HUES48 (cell line): ENCODE data around the gene SDK2.

ENCODE experiments used
- H3K27ac ChIP-seq: one replicate; pipeline ENCODE4 v1.7.0; 2013; ENCODE audit warnings: low read depth, low read length, inconsistent platforms
- H3K27me3 ChIP-seq: 2 replicates; pipeline ENCODE4 v1.6.1; 2013; ENCODE audit warnings: mild to moderate bottlenecking, low read length; ENCODE audit not compliant: control insufficient read depth, insufficient read depth
- H3K36me3 ChIP-seq: 2 replicates; pipeline ENCODE4 v1.6.1; 2013; ENCODE audit warnings: low read length; ENCODE audit not compliant: control insufficient read depth, insufficient read depth
- H3K4me1 ChIP-seq: 2 replicates; pipeline ENCODE4 v1.6.1; 2013; ENCODE audit warnings: mild to moderate bottlenecking, low read length; ENCODE audit not compliant: control insufficient read depth, insufficient read depth
- H3K4me3 ChIP-seq: 2 replicates; pipeline ENCODE4 v1.5.1; 2013; ENCODE audit warnings: mild to moderate bottlenecking, low read depth, low read length
- H3K9ac ChIP-seq: 2 replicates; pipeline ENCODE4 v1.6.1; 2013; ENCODE audit warnings: mild to moderate bottlenecking, low read depth, low read length, moderate library complexity
- H3K9me3 ChIP-seq: 2 replicates; pipeline ENCODE4 v1.6.1; 2013; ENCODE audit warnings: low read length; ENCODE audit not compliant: control insufficient read depth, insufficient read depth

The SDK2 gene

GRCh38 chr17:73594025-73594424 lies 50.2 kb downstream of the SDK2 start:
- no peak overlapping the region for H3K4me3 ChIP-seq
- no peak overlapping the region for H3K27ac ChIP-seq
- H3K9me3 ChIP-seq = no peaks in the 10 kb centered on the region
- peaks cover 16% of the 10 kb centered on the region; the same call in 1 of the 2 replicates for H3K4me1 ChIP-seq
- H3K36me3 ChIP-seq = no peaks in the 10 kb centered on the region
- no peak overlapping the region for H3K9ac ChIP-seq
- no peaks in the 10 kb centered on the region for H3K27me3 ChIP-seq

DNA sequence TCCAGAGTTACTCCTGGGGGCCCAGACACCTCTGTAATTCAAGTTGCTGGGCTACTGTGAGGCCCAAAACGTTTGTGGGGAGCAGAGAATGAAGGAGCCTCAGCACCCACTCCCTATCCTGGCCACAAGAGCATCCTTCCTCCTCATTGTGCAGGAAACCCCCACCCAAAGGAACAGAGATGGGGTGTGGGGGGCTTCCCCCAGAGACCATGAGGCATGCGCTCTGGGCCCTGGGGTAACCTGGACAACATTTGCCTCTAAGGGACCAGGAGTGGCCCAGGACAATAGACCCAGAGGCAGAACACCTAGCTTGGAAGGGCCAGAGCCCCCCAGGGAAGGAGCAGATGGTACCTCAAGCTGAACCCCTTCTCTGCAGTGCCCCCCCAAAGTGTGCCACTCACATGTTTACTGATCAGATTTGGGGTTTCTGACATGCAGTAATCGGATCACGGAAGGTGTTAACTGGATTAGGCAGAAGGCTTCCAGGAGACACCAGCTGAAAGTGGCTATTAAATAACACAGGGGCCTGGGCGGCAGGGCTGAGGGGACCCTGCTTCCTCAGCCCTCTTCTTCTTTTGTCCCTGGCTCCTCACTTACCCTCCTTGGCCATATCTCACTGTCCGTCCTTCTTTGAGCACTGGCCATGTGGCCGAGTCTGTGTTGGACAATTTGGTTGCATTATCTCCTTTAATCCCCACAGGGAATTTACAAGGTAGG lies 50.8 kb downstream of the SDK2 start:
- Histone ChIP-seq H3K27me3 (no peaks in the 10 kb centered on the region), H3K36me3 (no peaks in the 10 kb centered on the region), H3K4me3 (no peak overlapping the region), H3K9ac (no peak overlapping the region), H3K27ac (no peak overlapping the region), H3K9me3 (no peaks in the 10 kb centered on the region), H3K4me1 (peaks cover 16% of the 10 kb centered on the region; the same call in 1 of the 2 replicates)

- Histone ChIP-seq H3K9ac (no peak overlapping the region), H3K4me1 (peaks cover 18% of the 10 kb centered on the region), H3K27ac (no peak overlapping the region), H3K9me3 (no peaks in the 10 kb centered on the region), H3K27me3 (no peaks in the 10 kb centered on the region), H3K36me3 (no peaks in the 10 kb centered on the region), H3K4me3 (no peak overlapping the region)
These were observed 51.7 kb downstream of the SDK2 start for GRCh38 chr17:73592501-73592961.

DNA sequence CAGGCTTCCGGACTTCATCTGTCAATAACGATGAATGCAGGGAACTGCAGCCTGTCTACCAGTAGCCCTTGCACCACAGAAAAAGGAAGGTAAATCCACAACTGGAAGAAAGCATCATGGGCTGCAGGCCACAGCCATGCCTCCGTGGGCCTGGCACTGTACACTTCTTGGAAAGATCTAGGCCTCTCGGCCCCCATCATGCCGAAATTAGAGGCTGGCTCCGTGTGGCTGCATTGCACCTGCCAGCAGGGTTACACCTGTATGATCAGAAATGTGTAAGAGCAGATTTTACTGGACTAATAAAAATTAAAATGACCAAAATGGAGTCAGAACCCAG lies 52.2 kb downstream of the SDK2 start:
- no peaks in the 10 kb centered on the region for H3K27me3 ChIP-seq
- no peak overlapping the region for H3K4me3 ChIP-seq
- no peaks in the 10 kb centered on the region for H3K36me3 ChIP-seq
- no peak overlapping the region for H3K27ac ChIP-seq
- H3K4me1 ChIP-seq = peaks cover 23% of the 10 kb centered on the region
- H3K9ac ChIP-seq = no peak overlapping the region
- no peaks in the 10 kb centered on the region for H3K9me3 ChIP-seq

GRCh38 chr17:73591296-73592078 lies 52.8 kb downstream of the SDK2 start:
- Histone ChIP-seq H3K9me3 (no peaks in the 10 kb centered on the region), H3K4me1 (peaks cover 28% of the 10 kb centered on the region), H3K4me3 (no peak overlapping the region), H3K9ac (no peak overlapping the region), H3K27me3 (no peaks in the 10 kb centered on the region), H3K27ac (no peak overlapping the region), H3K36me3 (no peaks in the 10 kb centered on the region)

GRCh38 chr17:73589363-73589980 lies 54.8 kb downstream of the SDK2 start:
- H3K4me3 ChIP-seq = no peak overlapping the region
- no peak overlapping the region for H3K9ac ChIP-seq
- no peak overlapping the region for H3K27ac ChIP-seq
- H3K27me3 ChIP-seq = no peaks in the 10 kb centered on the region
- no peaks in the 10 kb centered on the region for H3K36me3 ChIP-seq
- no peaks in the 10 kb centered on the region for H3K9me3 ChIP-seq
- peaks cover 32% of the 10 kb centered on the region for H3K4me1 ChIP-seq

DNA sequence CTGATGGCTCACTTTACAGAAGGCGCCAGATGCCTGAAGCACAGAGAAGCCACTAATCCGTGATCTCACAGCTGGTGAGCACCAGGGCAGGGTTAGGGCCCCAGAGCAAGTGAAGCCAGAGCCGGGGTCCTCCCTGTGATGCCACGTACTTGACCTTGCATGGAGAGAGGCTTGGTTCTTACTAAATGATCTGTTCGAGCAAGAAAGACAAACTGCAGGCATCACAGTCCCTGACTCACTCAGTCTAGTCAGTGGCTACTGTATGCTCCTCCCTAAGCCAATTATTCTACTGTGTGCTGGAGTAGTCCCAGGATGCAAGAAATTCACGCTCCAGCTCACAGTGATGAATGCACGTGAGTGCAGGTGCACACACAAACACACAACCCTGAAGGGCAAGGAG lies 55.4 kb downstream of the SDK2 start:
- Histone ChIP-seq H3K4me3 (no peak overlapping the region), H3K4me1 (peaks cover 32% of the 10 kb centered on the region)

GRCh38 chr17:73588301-73588846 lies 55.9 kb downstream of the SDK2 start:
- Histone ChIP-seq H3K9me3 (no peaks in the 10 kb centered on the region), H3K4me1 (peaks cover 32% of the 10 kb centered on the region), H3K36me3 (no peaks in the 10 kb centered on the region), H3K9ac (no peak overlapping the region), H3K27me3 (no peaks in the 10 kb centered on the region), H3K4me3 (no peak overlapping the region), H3K27ac (no peak overlapping the region)

More for the DNA sequence above, 55.4 kb downstream of the SDK2 start:
- H3K9ac ChIP-seq = no peak overlapping the region
- no peak overlapping the region for H3K27ac ChIP-seq
- no peaks in the 10 kb centered on the region for H3K27me3 ChIP-seq
- no peaks in the 10 kb centered on the region for H3K36me3 ChIP-seq
- no peaks in the 10 kb centered on the region for H3K9me3 ChIP-seq

- H3K27ac ChIP-seq = no peak overlapping the region
- no peak overlapping the region for H3K4me3 ChIP-seq
- H3K9ac ChIP-seq = no peak overlapping the region
- H3K9me3 ChIP-seq = no peaks in the 10 kb centered on the region
- H3K4me1 ChIP-seq = peaks cover 32% of the 10 kb centered on the region
- H3K27me3 ChIP-seq = no peaks in the 10 kb centered on the region
- H3K36me3 ChIP-seq = no peaks in the 10 kb centered on the region
These were observed 57.2 kb downstream of the SDK2 start for GRCh38 chr17:73586921-73587602.

DNA sequence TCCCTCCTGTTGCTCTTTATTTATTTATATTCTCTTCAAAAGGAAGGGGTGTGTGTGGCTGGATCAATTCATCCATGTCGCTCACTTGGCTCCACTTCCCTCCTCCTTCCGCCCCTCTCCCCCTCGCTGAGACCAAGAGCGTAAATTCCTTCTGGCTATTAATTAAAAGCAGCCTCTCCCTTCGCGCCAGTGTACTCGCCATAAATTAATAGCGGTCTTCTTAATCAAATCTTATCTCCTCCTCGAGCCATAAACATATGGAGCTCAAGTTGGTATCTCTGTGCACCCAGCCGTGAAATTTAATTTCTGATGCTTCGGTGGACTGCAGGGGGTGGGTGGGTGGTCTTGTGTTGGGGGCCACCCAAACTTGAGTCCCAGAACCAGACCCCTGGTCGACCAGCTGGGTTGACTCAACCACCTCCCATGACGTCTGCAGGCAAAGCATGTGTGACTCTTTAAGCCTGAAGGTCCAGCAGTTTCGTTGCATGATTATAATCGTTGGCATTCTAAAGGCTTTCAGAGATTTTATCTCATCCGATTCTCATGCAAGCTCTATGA lies 57.9 kb downstream of the SDK2 start:
- Histone ChIP-seq H3K4me3 (no peak overlapping the region), H3K4me1 (peaks cover 32% of the 10 kb centered on the region), H3K27ac (no peak overlapping the region), H3K9ac (no peak overlapping the region), H3K36me3 (no peaks in the 10 kb centered on the region), H3K9me3 (no peaks in the 10 kb centered on the region), H3K27me3 (no peaks in the 10 kb centered on the region)
